GM21528 (cell line): ENCODE data around the gene NRGN.
A peak's percentile ranks its signal among the peaks of the same experiment; 100 is the strongest.

Experiments
- ATAC-seq: cut with Tn5 transposase; IDR thresholded peaks from one replicate; pipeline ENCODE4 v1.9.1; 2021; ENCODE audit warnings: mild to moderate bottlenecking, moderate library complexity; ENCODE audit not compliant: unreplicated experiment, low FRiP score

The NRGN gene

DNA sequence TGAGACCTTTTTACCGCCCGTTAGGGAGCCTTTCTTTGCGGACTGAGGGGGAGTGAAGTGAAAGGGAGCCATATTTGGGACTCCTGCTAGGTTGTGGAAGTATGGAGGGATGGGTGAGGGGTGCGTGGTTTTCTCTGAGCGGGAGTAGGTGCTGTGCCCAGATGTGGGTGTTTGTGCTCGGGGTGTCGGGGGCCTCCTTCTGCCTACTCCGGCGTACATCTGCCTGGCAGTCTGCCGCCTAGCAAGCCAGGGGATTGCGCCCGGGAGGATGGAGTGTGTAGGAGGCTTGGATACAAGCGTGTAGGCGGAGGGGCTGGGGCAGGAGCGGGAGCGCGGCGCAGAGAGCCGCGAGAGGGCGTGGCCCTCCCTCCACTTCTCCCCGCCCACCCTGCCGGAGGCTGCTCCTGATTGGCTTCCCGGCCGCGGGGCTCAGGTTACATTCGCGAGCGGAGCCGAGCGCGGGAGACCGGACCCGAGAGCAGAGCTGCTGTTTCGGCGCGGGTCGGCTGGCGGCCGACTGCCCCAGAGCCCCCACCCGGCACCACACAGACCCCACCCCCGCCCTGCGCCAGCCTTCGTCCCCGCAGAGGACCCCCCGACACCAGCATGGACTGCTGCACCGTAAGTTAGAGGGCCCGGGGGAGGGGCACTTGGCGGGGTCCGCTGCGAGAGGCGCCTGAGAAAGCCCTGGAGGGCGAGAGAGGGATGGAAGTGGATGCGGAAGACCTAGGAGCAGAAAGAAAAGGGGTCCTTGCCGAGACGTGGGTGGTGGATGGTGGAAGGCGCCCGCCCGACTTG is at the start of gene NRGN:
TSS of gene NRGN (plus strand) at position 464 of the 798 bp plus-strand sequence. CDS start at position 607, 143 bp downstream.
- ATAC-seq, result peak; percentile 98

DNA sequence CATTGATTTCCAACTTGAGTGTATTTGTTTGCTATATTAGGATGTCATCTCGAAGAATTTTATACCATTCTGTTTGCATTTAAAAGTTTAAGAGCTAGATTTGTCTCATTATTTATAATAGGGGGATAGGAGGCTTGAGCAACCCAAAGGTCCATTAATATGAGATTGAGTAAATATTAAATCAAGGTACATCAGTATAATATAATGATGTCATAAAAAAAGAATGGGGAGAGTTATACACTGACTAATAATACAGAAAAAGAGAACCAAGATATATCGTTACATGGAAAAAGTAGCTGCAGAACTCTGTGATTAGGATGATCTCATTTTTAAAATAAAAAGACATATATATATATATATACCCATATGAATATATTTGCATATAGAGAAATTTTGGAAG is 46.6 kb upstream of the NRGN start:
- no peak for ATAC-seq

DNA sequence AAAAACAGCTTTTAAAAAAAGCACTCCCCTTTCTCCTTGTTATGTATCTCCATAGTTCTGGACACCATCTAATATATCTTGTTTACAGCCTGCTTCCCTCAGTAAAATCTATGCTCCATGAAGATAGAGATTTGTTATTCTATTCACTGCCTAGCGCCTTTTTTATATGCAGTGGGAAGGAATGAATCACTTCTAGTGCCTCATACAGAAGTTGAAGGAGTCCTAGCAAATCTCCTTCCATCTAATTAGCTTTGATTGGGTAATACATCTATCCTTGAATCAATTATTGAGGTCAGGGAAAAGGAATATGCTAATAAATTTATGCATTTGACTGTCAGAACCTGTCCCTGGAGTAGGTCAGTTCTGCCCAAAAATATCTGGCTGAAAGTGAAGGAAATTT is 40.2 kb upstream of the NRGN start:
- ATAC-seq, result no peak

DNA sequence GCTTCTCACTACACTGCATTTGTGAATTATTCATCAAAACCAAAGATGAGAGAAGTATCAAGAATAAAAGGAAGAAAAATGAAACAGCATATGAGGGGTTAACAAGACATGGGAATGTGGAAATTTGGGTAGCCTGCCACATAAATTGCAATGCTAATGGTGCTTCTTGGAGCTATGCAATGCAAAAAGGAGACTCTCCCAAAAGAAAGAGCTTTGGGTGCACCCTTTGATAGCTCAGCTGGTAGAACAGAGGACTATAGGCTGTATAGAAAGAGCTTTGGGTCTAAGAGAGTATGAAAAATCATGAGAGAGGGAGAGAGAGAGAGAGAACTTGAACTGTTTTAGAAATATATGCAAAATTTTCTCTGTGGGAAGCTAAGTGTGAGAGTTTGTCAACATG is 39.7 kb upstream of the NRGN start:
- ATAC-seq, result no peak

DNA sequence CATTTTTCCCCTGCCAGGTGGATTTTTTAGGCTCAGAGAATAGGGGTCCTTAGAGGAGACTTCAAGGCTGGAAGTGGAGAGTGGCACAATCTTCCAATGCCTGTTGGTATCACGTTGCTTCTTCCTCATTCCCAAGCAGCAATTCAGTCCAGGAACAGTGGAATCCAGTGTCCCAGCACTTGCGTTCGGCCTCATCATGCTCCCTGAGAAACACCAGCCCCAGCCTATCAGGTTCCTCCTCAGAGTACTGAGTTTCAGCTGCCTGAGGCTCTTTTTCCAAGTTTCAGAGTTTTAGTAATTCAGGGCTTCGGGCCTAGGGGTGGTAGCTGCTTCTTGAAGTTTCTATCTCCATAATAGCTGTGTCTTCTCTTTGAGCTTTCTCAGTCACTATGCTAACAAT is 31.9 kb upstream of the NRGN start:
- ATAC-seq, result no peak

DNA sequence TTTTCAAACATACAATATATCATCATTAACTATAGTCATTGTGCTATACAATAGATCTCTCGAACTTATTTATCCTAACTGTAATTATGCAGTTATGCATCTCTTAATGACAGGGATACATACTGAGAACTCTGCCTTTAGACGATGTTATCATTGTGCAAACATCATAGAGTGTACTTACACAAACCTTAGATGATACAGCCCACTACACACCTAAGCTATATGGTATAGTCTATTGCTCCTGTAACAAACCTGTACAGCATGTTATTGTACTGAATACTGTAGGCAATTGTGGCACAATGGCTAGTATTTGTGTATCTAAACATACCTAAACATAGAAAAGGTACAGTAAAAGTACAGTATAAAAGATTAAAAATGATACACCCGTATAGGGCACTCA is 27.4 kb upstream of the NRGN start:
- no peak for ATAC-seq

DNA sequence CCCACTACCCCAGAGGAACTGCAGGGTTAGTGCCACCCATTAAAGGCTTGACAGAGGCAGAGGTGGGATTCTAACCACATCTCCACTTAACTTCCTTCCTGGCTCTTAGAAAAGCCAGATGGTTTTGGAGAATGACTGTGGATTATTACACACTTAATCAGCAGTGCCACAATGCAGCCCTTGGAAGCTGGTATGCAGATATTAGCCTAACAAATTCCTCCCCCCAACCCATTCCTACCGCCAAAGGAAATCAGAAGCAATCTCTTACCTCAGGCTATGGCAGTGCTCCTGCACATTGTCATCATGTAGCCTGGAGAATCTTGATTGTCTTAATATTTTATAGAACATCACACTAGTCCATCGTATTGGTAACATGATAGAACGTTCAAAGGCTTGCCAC is 23.2 kb upstream of the NRGN start:
- no peak for ATAC-seq

DNA sequence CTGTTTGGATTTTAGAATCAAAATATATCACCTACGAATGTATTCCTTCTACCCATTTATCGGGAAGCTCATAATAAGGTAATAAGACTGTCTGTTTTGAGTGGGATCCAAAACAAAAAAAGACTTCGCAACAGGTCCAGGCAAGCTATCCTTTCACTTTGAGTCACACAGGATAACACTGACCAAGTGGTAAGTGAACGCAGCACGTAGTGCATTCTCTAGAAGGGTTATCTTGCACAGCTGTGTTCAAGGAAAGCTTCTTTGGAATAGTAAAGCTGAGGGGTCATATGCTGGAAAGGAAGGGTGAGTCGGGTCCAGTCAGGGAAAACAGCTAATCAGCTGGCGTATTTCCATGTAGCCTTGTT is 22.3 kb upstream of the NRGN start:
- ATAC-seq, result no peak

DNA sequence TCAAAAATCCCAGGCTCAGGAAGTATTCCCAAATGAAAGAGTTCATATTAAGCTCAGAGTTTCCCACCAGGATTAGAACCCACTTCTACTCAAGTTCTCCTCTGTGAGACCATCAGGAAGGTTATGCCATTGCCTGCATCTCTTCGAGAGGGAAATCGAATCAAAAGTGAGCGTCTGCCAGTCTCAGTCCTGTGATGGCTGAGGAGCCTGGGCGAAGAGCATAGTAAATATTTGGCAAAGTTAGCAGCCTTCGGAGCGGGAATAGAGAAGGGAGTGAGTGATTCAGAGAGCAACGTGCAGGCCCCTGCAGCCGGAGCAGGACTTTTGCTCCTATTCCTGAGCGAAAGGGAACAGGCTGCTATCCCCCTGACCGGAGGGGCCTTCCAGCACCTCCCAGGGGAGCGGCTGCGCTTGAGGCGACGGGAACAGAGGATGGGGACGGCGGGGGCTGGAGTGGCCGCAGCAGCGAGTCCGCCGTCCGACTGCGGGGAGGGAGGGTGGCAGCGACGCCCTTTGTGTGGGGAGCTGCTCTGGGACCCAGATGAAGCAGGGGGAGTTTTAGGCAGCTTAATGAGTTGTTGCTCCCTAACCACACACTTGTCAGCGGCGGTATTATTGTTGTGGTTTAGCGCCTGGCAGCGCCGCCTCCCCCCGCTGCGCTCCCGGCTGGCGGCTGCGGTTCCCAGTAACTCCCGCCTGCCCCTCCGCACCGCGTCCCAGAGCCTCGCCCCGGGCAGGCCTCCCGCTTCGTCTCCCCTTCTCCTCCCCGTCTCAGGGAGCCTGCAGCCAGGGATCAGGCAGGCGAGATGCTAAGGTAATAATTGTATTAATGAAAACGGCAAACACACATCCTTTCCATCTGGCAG is 21.7 kb upstream of the NRGN start:
- ATAC-seq, result no peak

DNA sequence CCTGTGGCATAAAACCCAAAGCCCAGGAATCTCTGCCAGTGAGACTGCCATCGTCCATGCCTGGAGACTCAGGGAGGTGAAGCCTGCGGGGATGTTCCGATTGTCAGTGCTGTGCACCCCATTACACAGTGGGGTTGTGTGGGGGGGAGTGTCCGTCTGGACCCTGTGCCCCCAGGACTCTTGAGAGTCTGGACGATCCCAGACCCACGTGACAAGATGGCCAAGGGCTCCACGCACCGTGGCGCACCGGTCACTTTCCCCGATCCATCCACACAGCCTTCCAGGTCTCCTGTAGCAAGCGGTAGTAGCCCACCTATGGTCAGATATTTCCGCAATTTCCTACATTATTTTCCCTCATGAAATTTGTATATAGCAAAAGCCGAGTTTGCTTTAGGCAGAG is 20.9 kb upstream of the NRGN start:
- no peak for ATAC-seq

DNA sequence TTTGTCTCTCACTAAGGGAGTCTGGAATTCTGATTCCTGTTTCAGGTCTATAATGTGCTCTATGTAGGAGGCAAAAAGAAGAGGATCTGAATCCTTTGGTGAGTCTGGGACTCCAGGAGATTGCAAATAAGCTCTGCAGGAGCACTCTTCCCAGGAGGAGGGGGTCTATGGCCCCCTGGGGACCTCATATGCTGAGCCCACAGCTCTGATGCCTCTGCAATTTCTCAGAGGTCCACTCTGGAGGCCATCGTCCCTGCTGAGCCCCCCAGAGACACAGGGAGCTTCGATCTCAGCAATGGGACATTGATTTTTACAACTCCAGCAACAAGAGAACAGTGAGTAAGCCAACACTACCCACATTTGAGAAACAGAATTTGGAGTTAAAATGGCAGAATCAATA is 20.2 kb upstream of the NRGN start:
- no peak for ATAC-seq

DNA sequence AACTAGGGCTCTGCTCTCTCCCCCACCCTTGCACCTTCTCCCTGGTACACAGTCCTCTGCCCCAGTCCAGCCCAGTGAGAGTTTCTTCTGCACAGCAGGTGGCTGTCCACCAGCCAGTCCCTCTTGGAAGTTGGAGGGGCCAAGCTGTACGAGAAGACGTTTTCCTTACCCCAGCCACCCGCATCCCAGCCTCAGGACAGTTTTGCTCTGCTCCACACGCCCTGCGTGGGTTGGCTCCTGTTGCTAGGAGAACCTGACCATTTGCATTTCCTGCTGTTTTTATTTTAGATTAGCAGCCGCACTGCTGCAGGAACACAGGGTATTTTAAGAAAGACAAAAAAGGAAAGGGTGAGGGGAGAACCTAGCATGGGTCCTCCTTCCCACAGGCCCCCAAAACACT is 17.6 kb upstream of the NRGN start:
- ATAC-seq, result no peak

DNA sequence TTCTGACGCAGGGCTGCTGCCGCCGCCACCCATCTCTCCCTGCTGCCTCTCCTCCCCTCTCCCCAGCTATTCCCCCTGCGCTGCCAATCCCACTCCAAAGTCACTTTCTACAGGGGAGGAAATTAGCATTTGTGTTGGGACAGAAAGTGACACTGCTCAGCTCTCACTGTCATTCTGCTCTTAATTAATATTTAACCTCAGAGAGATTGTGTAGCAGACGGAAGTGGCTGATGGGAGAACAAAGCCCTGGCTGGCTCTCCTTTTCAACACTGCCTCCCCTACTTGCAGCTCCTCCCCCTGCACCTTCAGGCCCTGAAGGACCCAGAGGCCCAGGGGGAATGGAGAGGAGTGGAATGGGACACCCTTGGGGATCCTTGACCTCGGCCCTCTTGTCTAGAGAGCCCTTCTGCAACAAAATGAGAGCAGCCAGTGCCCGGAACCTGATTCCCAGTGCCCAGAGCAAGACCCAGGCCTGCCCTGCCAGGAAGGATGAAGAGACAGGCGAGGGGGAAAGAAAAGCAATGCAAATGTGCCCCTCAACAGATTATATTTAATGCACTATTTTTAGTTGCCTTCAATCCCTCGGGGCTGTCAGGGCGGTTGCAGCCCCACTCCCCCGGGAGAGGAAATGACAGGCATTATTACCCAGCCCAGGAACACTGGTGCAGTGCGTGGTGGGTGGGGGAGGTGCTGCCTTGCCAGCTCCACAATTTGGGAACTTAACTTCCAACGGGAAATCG is 14.6 kb upstream of the NRGN start:
- peak; percentile 92 for ATAC-seq

DNA sequence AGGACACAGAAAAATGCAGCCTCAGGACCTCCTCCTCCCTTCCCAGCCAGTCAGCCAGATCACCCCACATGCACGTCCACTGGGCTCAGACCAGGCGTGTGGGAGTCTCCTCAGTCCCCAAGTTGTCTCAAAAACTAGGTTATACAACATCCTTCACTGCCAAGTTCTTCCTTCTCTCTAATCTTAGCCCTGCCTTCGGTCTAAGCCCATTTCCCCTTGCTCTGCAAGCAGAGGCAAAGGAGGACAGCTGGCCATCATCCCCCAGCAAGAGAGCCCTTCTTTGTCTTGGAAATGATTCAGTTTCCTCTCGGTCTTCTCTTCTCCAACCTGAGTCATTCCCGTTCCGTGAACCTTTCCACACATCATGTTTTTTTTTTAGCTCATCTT is 14.0 kb upstream of the NRGN start:
- ATAC-seq, result peak; percentile 9

DNA sequence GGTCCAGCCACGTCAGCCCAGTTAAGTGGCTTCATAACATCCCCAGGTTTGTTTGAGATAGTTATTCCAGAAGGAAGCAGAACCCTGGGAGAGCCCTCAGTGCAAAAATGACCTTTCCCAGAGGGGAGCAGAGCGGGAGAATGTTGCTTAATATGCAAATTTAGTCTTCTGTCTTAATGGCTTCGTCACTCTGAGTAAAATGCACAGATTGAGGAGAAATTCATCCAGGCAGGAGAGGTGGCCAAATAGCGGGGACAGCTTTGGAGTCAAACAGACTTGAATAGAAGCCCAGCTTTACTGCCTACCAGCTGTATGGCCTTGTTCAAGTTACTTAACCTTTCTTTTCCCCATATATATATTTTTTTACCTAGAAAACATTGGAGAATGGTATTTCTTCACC is 12.3 kb upstream of the NRGN start:
- no peak for ATAC-seq

DNA sequence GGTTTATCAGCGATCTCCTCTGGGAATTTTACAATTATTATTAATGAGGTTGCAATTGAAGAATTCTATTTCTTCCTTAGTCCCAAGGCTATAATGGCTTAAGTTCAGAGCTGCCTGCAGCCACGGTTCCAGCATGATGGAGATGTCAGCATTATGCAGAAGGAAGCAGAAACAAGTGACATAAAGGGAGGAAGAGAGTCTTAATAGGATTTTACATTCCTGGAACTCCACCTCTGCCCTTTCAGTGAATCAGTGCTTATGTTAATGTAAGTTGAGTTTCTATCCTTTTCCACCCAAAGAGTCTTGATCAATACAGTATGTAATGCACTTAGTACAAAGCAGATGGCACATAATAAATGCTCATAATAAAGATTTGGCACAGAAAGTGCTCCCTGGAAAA is 11.6 kb upstream of the NRGN start:
- ATAC-seq, result no peak

DNA sequence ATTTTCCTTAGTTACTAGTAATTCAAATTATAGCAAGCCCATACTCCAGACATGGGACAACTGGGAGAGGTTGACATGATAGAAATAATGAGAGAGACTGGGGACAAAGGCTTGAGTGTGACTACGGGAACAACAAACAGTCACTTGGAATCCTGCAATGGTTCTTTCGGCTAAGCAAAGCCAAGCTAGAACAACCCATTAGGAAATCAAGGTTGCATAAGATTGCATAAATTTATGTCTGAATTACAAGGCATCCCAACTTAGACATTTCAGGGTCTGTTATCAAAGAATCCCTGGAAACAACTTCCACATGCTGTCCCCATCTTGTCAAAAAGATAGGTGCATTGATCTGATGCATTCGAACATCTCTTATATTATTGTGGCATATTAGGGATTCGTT is 10.2 kb upstream of the NRGN start:
- ATAC-seq, result no peak

DNA sequence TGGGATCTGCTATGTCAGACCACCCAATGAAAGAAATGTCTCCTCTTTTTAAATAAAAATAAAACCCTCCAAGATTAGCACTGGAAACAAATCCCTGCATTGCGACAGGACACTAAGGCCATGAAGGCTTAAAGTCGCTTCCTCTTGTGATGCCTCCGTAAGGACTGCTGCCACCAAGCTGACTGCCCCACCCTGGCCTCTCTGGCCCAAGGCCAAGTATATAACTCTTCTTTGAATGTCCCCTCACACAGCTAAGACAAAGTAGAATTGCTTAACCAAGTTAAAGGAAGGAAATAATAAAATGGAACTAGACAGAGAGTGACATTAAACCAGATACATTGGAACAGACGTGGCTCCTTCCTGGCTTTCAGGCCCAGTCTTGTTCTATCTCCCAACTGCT is 7.5 kb upstream of the NRGN start:
- no peak for ATAC-seq

DNA sequence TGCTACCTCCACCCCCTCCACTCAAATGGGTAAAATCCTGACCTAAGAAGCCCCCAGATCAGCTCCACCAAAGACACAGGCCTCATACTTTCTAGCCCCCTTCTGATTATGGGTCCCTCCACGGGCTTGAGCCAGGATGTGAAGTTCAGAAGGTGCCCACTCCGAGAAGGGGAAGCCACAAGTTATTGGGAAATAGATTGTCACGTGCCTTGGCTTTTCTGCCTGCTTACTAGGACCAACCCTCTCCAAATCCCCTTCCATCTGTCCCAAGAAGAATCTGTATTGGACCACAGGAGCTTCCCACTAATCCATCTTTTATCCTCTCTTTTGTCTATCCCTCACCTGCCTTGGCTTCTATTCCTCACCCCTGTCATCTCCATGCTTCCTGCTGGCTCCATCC is 3.0 kb upstream of the NRGN start:
- ATAC-seq, result no peak

DNA sequence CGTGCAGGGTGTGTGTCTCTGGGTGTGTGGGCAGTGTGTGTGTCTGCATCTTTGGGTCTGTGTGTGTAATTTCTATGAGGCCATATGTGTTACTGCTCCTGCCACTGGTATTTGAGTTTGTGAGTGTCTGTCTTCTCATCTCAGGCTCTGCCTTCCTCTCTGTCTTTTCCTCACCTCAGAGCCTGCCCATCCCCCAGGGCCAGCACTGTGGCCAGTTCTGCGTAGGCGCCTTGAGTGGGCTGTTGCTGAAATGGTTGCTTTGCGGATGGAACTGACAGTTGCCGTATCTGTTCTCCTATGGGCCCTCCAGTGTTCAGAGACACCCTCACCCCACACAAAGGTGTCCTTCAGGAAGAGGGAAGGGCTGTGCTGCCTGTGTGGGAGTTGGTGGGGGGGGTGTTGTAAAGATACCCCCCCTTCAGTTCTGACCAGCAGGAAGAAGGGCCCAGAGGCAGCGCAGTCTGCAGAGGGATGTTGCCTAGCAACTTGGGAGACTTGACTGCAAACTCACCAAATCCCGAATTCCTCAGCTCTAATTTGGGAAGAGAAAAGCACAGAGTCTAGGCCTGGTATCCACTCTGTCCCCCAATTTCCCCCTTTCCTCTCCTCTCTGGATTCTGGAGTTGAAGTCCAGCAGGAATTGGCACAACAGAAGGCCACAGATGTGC is 2.0 kb upstream of the NRGN start:
- no peak for ATAC-seq
